HepG2 (cell line): Measurements from ENCODE around the gene ZNF451. TPM values are rescaled to one million over a fixed set of nuclear protein-coding genes. Genes with fewer than 3 reads are reported as not detected.

Source experiments
- AKNA ChIP-seq: sonication (generic); formaldehyde crosslinking; IDR thresholded peaks from 2 replicates; pipeline ENCODE4 v1.4.0; 2020; ENCODE audit warnings: missing genetic modification reagents, borderline replicate concordance
- CBX1 ChIP-seq: IDR thresholded peaks from one replicate; pipeline ENCODE4 v1.6.1; 2016; ENCODE audit warnings: antibody characterized with exemption, low read depth
- DZIP1 ChIP-seq: sonication (generic); formaldehyde crosslinking; IDR thresholded peaks from 2 replicates; pipeline ENCODE4 v1.5.0; 2020; ENCODE audit warnings: mild to moderate bottlenecking, missing genetic modification reagents
- FOXO1 ChIP-seq: sonication (generic); formaldehyde crosslinking; IDR thresholded peaks from 2 replicates; pipeline ENCODE4 v1.4.0; 2020; ENCODE audit warnings: missing genetic modification reagents
- KAT2B ChIP-seq: fragments of 150-350 bp; IDR thresholded peaks from 2 replicates; pipeline ENCODE4 v1.6.1; 2014; ENCODE audit warnings: low read depth, low read length, borderline replicate concordance
- NFE2L1 ChIP-seq: sonication (generic); formaldehyde crosslinking; IDR thresholded peaks from 2 replicates; pipeline ENCODE4 v1.4.0; 2020; ENCODE audit warnings: missing genetic modification reagents, mild to moderate bottlenecking, borderline replicate concordance
- SNAPC5 ChIP-seq: sonication (generic); formaldehyde crosslinking; IDR thresholded peaks from 2 replicates; pipeline ENCODE4 v1.8.1; 2023; ENCODE audit warnings: mild to moderate bottlenecking, missing genetic modification reagents, borderline replicate concordance
- ZNF484 ChIP-seq: sonication (generic); formaldehyde crosslinking; IDR thresholded peaks from 2 replicates; pipeline ENCODE4 v1.5.1; 2020; ENCODE audit warnings: mild to moderate bottlenecking, low read depth, missing genetic modification reagents, borderline replicate concordance
- polyA plus RNA-seq, 8 experiments: library from polyadenylated mRNA; depleted of rRNA in 3 of 8; stranded (reverse) in 7 of 8; unstranded in 1 of 8; fragments of >200 nt; fragmentation: Illumina TruSeq in 4 of 8; extraction: Trizol in 4 of 8; gene quantifications; 2 replicates each; pipeline versions ENCODE4 v1.2.1 to v1.2.3, GENCODE V29; 2011 to 2016; ENCODE audit warnings: low read depth in 4 of 8, missing spikeins in 1 of 8, mixed read lengths in 1 of 8; ENCODE audit not compliant: insufficient read depth in 1 of 8
- total RNA-seq, 5 experiments: library from RNA; depleted of rRNA; stranded (reverse); fragments of >200 nt; fragmentation: Illumina TruSeq; extraction: Trizol; gene quantifications; 2 replicates each; pipeline ENCODE4 v1.2.3, GENCODE V29; 2016; ENCODE audit warnings: low read depth in 1 of 5

Gene ZNF451
- total and polyA plus RNA-seq, 2 of the 13 experiments (the other 11 are each of a cell fraction or from before 2014, with no cell fraction given): 32.1 to 65.7 TPM

DNA sequence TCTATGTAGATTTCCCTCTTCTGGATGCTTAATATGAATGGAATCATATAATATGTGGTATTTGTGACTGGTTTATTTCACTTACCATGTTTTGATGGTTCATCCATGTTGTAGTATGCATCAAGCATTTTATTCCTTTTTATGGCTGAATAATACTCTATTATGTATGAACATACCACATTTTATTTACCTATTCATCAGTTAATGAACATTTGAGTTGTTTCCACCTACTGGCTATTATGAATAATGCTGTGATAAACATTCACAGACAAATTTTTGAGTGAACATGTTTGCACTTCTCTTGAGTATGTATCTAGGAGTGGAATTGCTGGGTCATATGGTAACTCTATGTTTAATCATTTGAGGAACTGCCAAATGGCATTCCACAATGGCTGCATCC is 14.9 kb upstream of the ZNF451 start (continued):
- no peak for TF ChIP-seq FOXO1
- TF ChIP-seq SNAPC5: no peak
- TF ChIP-seq KAT2B: no peak
- no peak for TF ChIP-seq ZNF484 (CRISPR knock-in tag)
- no peak for TF ChIP-seq CBX1
- TF ChIP-seq DZIP1 (CRISPR knock-in tag): no peak
- TF ChIP-seq NFE2L1 (CRISPR knock-in tag): no peak
- no peak for TF ChIP-seq AKNA (CRISPR knock-in tag)
